ENCODE measurements around the gene DENND11.
A peak's percentile ranks its signal among the peaks of the same experiment; 100 is the strongest.
"Not testable (repeated sequence)": the region's sequence is repeated elsewhere in the genome, so short reads cannot be mapped to it uniquely, and the experiment has no call there.

Gene DENND11

DNA sequence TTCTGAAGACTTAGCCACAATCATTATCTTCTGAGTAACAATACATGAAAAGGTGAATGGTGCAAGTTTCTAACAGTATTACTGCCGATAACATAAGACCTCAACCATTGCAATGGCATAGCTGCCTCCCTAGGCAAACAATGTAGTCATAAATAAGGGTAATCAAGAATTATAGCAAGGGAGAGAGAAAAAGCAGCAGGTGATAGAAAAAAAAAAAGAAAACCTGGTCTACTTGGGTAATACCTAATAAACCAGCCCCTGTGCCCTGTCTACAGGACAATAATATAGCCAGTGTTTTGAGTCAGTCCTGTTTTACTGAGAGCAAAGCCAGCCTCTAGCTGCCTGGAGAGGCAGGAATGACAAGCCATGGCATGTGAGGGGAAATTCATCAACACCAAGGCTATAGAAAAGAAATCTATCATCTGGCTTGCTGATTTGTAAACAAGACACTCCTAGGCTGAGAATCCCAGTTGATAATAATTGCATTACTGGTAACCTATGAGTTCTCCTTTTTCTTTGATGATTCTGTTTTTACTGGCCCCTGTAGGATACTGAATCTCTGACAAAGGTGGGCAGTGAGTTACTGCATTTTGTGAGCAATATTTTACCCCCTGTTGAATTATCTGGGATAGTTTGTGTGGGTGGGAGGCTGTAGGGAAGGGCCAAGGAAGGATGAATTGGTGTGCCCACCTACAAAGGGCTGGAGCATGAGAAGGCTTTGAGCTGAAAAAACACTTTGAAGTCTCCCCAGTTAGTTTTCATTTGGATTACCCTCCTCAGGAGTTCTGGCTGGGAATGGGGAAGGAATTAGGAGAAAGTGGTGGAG, 4.5 kb upstream of the DENND11 start:
- DNase-seq = no peak

DNA sequence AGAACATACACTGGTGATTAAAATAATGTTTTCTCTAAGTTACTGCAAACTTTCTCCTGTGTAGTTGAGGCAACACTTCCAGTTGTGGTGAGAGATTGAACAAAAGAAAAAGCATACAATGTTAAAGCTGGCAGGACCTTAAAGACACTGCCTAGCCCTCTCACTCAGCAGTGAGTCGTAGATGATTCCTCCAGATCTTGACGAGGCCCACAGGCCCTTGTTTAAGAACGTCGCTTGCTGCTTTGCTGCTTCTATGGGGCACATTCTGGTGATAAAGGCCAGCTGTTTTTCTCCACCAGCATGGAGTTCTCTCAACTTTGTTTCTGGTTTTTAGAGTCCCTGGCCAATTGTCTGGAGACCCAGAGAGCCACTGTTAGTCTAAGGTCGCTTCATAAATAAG, 2.8 kb upstream of the DENND11 start:
- no peak for DNase-seq

DNA sequence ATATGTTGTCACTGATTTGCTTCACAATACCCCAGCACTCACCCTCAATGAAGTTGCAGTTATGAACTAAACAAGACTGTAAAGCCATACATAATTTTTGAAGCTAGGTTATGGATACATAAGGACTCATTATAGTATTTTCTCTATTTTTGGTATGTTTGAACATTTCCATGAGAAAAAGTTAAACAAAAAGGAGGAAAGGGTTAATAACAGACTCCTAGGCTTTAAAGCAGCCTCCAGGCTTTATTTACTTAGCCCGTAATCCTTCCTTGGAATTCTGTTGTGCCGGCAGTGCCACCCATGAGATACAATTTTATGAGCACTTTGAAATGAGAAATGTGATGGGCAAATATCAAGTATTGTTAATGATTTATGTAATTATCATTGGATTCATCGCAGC, 2.1 kb upstream of the DENND11 start:
- no peak for DNase-seq

DNA sequence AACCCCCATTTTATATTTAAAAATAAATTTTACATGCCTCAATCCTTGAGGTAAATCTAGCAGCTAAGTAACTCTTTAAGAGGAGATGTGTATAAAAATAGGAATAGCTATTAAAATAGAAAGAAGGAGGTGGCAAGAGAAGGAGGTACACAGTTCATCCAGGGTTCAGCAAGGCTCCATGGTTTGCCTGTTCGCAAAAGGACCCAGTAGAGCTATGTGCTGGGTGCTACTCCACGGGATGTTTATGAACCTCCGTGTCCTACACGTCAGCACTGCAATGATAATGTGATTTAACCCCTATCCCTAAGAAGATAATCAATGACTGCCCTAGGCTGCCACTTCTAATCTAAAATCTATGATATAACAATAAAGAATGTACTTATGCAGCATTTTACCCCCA, 926 bp upstream of the DENND11 start:
- DNase-seq = no peak

DNA sequence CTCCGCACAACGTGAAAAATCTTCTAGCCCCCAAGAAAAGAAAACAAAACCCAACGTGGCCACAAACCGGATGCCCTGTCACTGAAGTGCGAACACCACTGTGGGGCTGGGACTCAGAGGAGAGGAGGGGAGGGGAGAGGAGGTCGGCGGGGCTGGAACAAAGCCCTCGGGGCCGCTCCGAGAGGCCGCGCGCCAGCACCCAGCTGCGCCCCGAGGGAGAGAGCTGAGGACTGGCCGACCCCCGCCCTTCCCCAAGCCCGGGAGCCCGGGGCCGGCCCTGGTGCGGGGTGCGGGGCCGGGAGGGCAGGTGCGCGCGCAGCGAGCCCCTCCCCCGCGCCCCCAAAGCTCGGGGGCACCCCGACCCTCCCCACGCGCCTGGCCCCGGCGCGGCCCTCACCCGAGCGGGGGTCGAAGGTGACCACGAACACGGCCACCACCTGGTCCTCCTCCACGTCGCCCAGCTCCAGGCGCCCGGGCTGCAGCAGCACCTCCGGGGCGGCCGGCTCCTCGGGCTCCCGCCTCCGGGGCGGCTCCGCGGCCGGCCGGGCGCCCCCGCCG, 398 bp downstream of the DENND11 start:
- DNase-seq = peak; percentile 46

- DNase-seq = peak; percentile 34
Observed at GRCh38 chr7:141700848-141701371, 1.1 kb downstream of the DENND11 start.

DNA sequence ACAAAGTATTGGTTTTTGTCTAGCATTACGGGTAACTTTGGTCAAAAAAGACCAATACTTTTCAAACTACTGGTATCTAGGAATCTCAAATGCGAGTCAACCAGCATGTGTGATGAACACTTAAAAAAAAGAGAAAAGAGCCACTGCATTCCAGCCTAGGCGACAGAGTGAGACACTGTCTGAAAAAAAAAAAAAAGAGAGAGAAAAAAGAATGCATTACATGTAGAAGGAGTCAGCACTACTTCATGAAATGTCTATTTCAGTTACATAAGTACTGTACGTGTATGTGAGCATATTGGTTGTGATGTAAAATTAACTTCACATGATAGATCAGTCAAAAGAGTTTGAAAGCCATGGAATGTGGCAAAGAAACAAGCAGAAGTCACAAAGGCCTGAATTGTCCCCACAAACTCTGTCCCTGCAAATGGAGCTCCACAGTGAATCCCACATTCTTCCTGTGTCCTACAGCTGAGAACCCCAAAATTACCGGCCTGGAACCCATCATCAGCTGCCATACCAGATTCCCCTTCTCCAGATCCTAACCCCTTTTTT, 1.6 kb downstream of the DENND11 start:
- DNase-seq = no peak

- no peak for DNase-seq
Observed at GRCh38 chr7:141699860-141700259, 2.1 kb downstream of the DENND11 start.

DNA sequence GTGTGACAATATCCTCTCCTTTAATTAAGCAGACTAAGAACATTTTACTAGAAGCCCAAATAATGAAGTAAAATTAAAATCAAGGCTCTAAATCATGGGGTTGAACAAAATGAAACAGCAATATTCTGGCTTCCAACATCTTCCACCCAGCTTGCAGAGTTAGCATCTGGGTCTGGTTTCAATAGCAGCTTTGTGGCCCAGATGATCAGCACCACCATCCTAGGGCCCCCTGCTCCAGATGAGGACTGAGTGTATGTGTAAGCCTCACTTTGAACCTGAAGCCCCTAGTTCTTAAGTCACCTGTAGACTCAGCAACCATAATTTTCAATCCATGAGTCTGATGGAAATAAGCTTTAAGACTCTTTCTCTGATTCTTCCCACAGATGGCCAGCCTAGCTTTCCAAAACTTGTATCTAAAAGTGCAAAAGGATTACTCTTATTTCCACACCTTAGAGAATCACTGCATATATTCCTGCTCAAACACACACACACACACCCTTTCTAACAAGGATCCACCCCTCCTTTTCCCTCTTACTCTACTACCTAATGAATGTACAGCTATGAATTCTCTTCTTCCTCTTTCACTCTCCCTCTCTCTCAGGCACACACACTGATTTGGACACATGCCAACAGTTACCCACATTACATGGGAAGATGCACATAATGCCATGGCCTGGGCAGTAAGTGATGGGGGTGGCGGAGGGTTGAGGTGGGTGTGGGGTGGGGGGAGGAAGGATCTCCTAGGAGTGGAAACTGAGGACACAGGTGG, 3.5 kb downstream of the DENND11 start:
- DNase-seq = peak; percentile 16

GRCh38 chr7:141697211-141697871, 4.6 kb downstream of the DENND11 start:
- DNase-seq = peak; percentile 45

DNA sequence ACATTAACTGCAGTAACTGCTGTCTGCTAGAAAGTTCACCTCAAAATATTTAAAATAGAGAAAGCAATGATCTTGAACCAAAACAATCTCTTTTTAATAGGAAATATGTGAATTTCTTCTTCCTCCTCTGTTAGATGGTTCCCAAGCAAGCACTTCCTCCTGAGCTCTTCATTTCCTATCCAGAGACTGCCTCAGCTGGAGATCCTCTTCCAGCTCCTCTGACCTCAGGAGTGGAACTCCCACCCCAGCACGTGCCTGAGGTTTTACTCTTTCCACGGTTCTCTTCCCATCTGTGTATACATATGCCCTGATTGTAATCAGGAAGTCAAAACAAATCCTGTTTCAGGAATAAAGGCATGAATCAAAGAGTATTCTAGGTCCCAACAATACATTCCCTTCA, 5.6 kb downstream of the DENND11 start:
- DNase-seq = no peak

DNA sequence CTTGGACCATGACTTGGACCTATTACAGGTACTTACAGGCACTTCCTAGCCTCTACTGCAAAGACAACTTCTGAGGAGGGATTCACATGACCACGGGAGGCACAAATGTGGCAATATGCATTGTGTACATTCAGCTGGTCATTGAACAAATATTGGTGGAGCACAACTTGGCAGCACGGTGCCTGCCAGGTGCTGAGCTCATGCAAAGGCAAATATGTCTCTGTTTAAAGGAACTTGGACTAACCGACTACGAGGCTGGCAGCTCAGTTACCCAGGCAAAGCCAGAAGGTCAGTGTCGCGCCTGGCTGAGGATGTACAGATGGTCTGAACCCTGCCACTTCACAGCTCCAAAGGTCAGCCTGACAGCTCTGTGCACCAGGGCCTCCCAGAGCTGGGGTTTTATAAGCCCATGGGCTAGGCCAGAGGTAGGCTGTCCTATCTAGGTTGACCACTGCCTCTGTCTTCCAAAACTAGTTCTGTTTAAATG, 6.1 kb downstream of the DENND11 start:
- peak; percentile 22 for DNase-seq

DNA sequence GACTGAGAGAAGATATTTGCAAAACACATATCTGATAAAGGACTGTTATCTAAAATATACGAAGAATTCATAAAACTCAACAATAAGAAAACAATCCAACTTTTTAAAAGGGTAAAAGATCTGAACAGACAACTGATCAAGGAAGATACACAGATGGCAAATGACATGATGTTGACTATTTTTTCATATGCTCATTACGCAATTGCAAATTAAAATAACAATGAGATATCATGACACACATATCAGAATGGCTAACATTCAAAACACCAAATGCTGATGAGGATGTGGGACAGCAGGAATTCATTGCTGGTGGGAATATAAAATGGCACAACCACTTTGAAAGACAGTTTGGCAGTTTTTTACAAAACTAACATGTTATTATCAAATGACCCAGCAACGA, 8.9 kb downstream of the DENND11 start:
- DNase-seq = no peak

- DNase-seq = no peak
Observed at GRCh38 chr7:141691961-141692360, 10.0 kb downstream of the DENND11 start.

DNA sequence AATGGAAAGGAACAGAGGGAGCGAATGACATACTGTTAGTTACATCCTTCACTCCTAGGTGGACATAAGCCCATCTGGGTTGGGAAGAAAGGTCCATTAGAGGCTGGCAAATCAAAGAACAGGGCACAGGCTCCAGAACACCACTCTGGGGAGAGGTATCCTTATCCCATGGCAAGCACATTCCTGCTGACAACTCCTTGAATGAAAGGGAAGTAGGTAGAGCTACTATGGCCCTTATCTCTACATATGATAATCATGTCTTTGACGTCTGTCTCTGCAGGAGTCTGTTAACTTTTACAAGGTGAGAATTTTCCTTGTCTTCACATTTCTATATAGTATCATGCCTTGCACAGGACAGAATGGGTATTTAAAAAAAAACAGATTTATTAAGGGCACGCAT, 10.4 kb downstream of the DENND11 start:
- DNase-seq = no peak

- not testable (repeated sequence) for DNase-seq
Observed at GRCh38 chr7:141689072-141689825, 12.7 kb downstream of the DENND11 start.

- no peak for DNase-seq
Observed at GRCh38 chr7:141688043-141688442, 13.9 kb downstream of the DENND11 start.

- DNase-seq = no peak
Observed at GRCh38 chr7:141686670-141687069, 15.3 kb downstream of the DENND11 start.

- DNase-seq = no peak
Observed at GRCh38 chr7:141686074-141686473, 15.9 kb downstream of the DENND11 start.

- no peak for DNase-seq
Observed at GRCh38 chr7:141685285-141686023, 16.5 kb downstream of the DENND11 start.

DNA sequence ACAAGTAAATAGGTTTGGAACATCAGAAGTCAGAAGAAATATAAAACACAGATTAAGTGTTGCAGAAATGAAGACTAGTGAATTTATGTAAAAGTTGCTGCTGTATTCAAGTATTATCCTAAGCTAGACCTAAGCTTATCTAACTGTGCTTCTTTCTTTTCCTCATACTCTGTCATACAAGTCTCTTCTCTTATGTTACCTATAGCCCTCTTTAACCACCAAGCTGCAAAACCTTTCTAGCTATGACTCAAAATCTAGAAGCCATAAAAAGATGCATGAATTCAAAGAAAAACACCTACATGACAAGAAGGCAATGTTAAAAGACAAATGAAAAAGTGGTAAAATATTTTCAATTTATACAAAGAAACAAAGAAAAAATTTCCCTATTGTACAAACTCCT, 23.0 kb downstream of the DENND11 start:
- DNase-seq = no peak
